ENCODE data around the gene TGFA.

Gene TGFA

GRCh38 chr2:70553584-70554337 lies at the start of gene TGFA:
TSS of gene TGFA (minus strand) at chr2:70553826. CDS start at chr2:70553767, 59 bp downstream.
- H3K9me3 Mint-ChIP-seq, result no peaks in the 10 kb centered on the region

DNA sequence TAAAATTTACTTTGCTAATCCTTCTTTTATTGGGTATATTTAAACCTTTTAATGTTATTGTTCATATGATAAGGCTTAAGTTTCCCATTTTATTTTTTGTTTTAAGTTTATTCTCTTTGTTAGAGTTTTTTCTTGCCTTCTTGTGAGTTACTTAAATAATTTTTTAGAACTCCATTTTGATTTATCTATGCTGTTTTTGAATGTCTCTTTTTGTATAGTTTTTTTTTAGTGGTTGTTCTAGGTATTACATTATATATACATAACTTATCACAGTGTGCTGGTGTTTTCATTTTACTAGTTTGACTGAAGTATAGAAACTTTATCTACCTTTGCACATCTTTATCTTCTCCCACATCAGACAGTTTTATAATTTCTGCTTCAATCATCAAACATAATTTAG lies 49.4 kb upstream of the TGFA start:
- Mint-ChIP-seq H3K27ac (no peak overlapping the region), H3K27me3 (ENCODE audit: low read depth) (peaks cover 45% of the 10 kb centered on the region), H3K4me1 (ENCODE audit: low read depth) (peaks cover 20% of the 10 kb centered on the region)

More at GRCh38 chr2:70553584-70554337, at the start of gene TGFA:
- Mint-ChIP-seq H3K4me3 (peak within 1 kb of the TSS; percentile 79), H3K36me3 (ENCODE audit: low read depth) (no peaks in the 10 kb centered on the region), H3K27ac (no peak within 1 kb of the TSS), H3K27me3 (ENCODE audit: low read depth) (peaks cover 67% of the 10 kb centered on the region), H3K4me1 (ENCODE audit: low read depth) (peaks cover 16% of the 10 kb centered on the region)
- peak; percentile 56 for DNase-seq (ENCODE audit: low spot score)

DNA sequence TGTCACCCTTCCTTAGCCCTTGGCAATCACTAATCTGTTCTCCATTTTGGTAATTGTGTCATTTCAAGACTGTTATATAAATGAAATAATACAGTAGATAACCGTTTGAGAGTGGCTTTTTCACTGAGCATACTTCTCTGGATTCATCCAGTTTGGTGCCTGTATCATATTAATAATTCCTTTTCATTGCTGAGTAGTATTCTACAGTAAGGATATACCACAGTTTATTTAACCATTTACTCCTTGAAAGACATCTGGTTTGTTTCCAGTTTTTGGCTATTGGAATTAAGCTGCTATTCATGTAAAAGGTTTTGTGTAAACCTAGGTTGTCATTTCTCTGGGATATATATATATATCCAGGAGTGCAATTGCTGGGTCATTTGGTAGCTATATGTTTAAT lies 44.6 kb upstream of the TGFA start:
- no peak for DNase-seq (ENCODE audit: low spot score)
- peaks cover 13% of the 10 kb centered on the region for H3K4me1 Mint-ChIP-seq (ENCODE audit: low read depth)
- H3K36me3 Mint-ChIP-seq (ENCODE audit: low read depth), result no peaks in the 10 kb centered on the region
- peaks cover 26% of the 10 kb centered on the region for H3K27me3 Mint-ChIP-seq (ENCODE audit: low read depth)
- H3K9me3 Mint-ChIP-seq, result no peaks in the 10 kb centered on the region
- H3K4me3 Mint-ChIP-seq, result no peak overlapping the region
- H3K27ac Mint-ChIP-seq, result no peak overlapping the region

More for the DNA sequence above, 49.4 kb upstream of the TGFA start:
- Mint-ChIP-seq H3K9me3 (no peaks in the 10 kb centered on the region), H3K36me3 (ENCODE audit: low read depth) (no peaks in the 10 kb centered on the region), H3K4me3 (no peak overlapping the region)
- DNase-seq (ENCODE audit: low spot score), result no peak

- Mint-ChIP-seq H3K4me1 (ENCODE audit: low read depth) (peaks cover under 1% of the 10 kb centered on the region), H3K36me3 (ENCODE audit: low read depth) (no peaks in the 10 kb centered on the region), H3K27ac (no peak overlapping the region), H3K27me3 (ENCODE audit: low read depth) (peaks cover 17% of the 10 kb centered on the region), H3K9me3 (no peaks in the 10 kb centered on the region), H3K4me3 (no peak overlapping the region)
- DNase-seq (ENCODE audit: low spot score), result no peak
Observed at GRCh38 chr2:70596739-70597138, 43.1 kb upstream of the TGFA start.

DNA sequence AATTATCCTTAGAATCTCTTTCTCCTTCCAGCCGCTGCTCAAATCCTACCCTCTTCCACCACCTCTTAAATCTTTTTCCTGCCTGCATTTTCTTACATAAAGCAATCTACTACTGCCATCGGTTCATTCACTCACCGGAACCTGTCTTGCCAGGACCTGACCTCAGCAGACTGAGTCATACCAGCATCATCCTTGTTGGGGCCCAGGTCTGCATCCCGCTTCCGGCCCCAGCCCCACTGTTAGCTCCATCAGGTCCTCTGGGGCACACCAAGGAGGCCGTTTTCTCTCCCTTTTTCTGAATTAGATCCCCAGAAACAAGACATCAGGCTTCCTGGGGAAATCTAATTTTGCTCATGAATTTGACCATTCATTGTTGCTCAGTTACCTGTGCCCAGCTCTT lies 42.7 kb upstream of the TGFA start:
- H3K4me3 Mint-ChIP-seq, result no peak overlapping the region
- no peak for DNase-seq (ENCODE audit: low spot score)
- peaks cover 17% of the 10 kb centered on the region for H3K27me3 Mint-ChIP-seq (ENCODE audit: low read depth)
- no peaks in the 10 kb centered on the region for H3K9me3 Mint-ChIP-seq
- no peaks in the 10 kb centered on the region for H3K36me3 Mint-ChIP-seq (ENCODE audit: low read depth)
- no peak overlapping the region for H3K27ac Mint-ChIP-seq
- no peaks in the 10 kb centered on the region for H3K4me1 Mint-ChIP-seq (ENCODE audit: low read depth)

- Mint-ChIP-seq H3K27me3 (ENCODE audit: low read depth) (peaks cover 8% of the 10 kb centered on the region), H3K4me1 (ENCODE audit: low read depth) (no peaks in the 10 kb centered on the region), H3K27ac (no peak overlapping the region), H3K4me3 (no peak overlapping the region), H3K9me3 (no peaks in the 10 kb centered on the region), H3K36me3 (ENCODE audit: low read depth) (no peaks in the 10 kb centered on the region)
- no peak for DNase-seq (ENCODE audit: low spot score)
Observed at GRCh38 chr2:70583091-70583490, 29.5 kb upstream of the TGFA start.

DNA sequence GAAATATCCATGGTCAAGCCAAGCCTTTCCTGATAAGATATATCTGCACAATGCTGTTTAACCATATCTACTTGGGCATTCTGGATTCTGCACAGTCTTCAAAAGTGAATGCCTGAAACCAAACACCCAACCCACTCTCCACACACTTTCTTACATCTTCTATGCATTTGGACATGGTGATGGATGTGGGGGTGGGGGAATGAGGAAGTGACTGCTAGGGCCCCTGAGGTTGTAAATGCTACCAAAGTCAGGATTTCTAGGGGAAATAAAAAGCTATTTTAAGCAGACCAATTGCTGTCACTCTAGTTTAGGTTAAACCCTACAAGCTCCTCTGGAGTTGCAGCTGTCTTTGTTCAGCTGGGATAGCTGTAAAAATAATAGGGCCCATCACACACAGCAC lies 26.7 kb upstream of the TGFA start:
- H3K4me1 Mint-ChIP-seq (ENCODE audit: low read depth), result no peaks in the 10 kb centered on the region
- no peaks in the 10 kb centered on the region for H3K36me3 Mint-ChIP-seq (ENCODE audit: low read depth)
- peaks cover 18% of the 10 kb centered on the region for H3K27me3 Mint-ChIP-seq (ENCODE audit: low read depth)
- H3K4me3 Mint-ChIP-seq, result no peak overlapping the region
- H3K27ac Mint-ChIP-seq, result no peak overlapping the region
- no peaks in the 10 kb centered on the region for H3K9me3 Mint-ChIP-seq
- DNase-seq (ENCODE audit: low spot score), result no peak

DNA sequence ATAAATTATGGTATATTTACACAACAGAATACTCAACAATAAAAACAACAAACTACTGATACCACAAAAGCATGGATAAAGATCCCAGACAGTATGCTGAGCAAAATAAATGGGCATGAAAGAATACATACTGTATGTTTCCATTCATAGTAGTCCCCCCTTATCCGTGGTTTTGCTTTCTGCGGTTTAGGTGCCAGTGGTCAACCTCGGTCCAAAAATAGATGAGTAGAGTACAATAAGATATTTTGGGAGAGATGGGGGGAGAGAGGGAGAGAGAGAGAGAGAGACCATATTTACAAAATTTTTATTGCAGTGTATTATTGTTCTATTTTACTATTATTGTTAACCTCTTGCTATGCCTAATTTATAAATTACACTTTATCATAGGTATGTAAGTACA lies 21.0 kb upstream of the TGFA start:
- no peak for DNase-seq (ENCODE audit: low spot score)
- Mint-ChIP-seq H3K9me3 (no peaks in the 10 kb centered on the region), H3K27me3 (ENCODE audit: low read depth) (peaks cover 30% of the 10 kb centered on the region), H3K4me3 (no peak overlapping the region), H3K4me1 (ENCODE audit: low read depth) (peaks cover 2% of the 10 kb centered on the region), H3K36me3 (ENCODE audit: low read depth) (no peaks in the 10 kb centered on the region), H3K27ac (no peak overlapping the region)

GRCh38 chr2:70574109-70574508 lies 20.5 kb upstream of the TGFA start:
- Mint-ChIP-seq H3K4me1 (ENCODE audit: low read depth) (peaks cover 2% of the 10 kb centered on the region), H3K9me3 (no peaks in the 10 kb centered on the region), H3K36me3 (ENCODE audit: low read depth) (no peaks in the 10 kb centered on the region), H3K27ac (no peak overlapping the region), H3K4me3 (no peak overlapping the region), H3K27me3 (ENCODE audit: low read depth) (peaks cover 30% of the 10 kb centered on the region)
- no peak for DNase-seq (ENCODE audit: low spot score)

DNA sequence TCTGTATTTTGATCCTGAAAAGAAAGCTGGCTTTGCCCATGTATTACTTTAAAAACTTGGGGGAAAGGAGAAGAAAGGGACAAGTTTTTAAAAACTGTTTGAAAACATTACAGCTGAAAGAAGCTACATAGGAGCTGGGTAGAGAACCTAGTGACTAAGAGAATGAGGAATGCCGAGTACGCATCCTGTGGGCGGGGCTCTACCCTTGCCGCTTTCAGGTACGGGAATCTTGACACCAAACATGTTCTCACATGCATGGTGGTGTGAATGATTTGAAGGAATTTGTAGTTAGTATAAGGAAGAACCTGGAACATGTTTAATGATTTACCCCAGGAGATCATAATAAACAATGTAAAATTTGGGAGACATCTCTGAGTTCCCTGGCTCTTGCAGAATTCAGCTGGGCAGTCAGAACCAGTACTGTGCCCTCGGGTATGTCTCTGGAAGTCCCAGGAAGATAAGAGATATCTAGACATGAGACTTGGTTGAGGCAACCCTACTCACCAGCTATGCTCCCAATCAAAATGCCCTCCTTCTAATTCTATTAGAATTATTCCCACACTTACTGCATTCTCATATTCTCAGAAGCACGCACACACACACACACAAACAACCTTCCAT lies 16.5 kb upstream of the TGFA start:
- Mint-ChIP-seq H3K27me3 (ENCODE audit: low read depth) (peaks cover 11% of the 10 kb centered on the region), H3K9me3 (no peaks in the 10 kb centered on the region), H3K4me3 (no peak overlapping the region), H3K4me1 (ENCODE audit: low read depth) (peaks cover 2% of the 10 kb centered on the region), H3K27ac (no peak overlapping the region), H3K36me3 (ENCODE audit: low read depth) (no peaks in the 10 kb centered on the region)
- no peak for DNase-seq (ENCODE audit: low spot score)

- H3K27ac Mint-ChIP-seq, result no peak overlapping the region
Observed at GRCh38 chr2:70569559-70569958, 15.9 kb upstream of the TGFA start.

GRCh38 chr2:70566906-70567305 lies 13.3 kb upstream of the TGFA start:
- H3K4me3 Mint-ChIP-seq, result no peak overlapping the region
- H3K27ac Mint-ChIP-seq, result no peak overlapping the region
- no peak for DNase-seq (ENCODE audit: low spot score)
- H3K36me3 Mint-ChIP-seq (ENCODE audit: low read depth), result no peaks in the 10 kb centered on the region
- peaks cover 7% of the 10 kb centered on the region for H3K27me3 Mint-ChIP-seq (ENCODE audit: low read depth)
- H3K9me3 Mint-ChIP-seq, result no peaks in the 10 kb centered on the region
- no peaks in the 10 kb centered on the region for H3K4me1 Mint-ChIP-seq (ENCODE audit: low read depth)

More at GRCh38 chr2:70569559-70569958, 15.9 kb upstream of the TGFA start:
- Mint-ChIP-seq H3K4me1 (ENCODE audit: low read depth) (peaks cover 2% of the 10 kb centered on the region), H3K36me3 (ENCODE audit: low read depth) (no peaks in the 10 kb centered on the region), H3K27me3 (ENCODE audit: low read depth) (peaks cover 11% of the 10 kb centered on the region), H3K4me3 (no peak overlapping the region), H3K9me3 (no peaks in the 10 kb centered on the region)
- DNase-seq (ENCODE audit: low spot score), result no peak

- H3K27me3 Mint-ChIP-seq (ENCODE audit: low read depth), result peaks cover 10% of the 10 kb centered on the region
Observed at GRCh38 chr2:70566464-70566863, 12.8 kb upstream of the TGFA start.

DNA sequence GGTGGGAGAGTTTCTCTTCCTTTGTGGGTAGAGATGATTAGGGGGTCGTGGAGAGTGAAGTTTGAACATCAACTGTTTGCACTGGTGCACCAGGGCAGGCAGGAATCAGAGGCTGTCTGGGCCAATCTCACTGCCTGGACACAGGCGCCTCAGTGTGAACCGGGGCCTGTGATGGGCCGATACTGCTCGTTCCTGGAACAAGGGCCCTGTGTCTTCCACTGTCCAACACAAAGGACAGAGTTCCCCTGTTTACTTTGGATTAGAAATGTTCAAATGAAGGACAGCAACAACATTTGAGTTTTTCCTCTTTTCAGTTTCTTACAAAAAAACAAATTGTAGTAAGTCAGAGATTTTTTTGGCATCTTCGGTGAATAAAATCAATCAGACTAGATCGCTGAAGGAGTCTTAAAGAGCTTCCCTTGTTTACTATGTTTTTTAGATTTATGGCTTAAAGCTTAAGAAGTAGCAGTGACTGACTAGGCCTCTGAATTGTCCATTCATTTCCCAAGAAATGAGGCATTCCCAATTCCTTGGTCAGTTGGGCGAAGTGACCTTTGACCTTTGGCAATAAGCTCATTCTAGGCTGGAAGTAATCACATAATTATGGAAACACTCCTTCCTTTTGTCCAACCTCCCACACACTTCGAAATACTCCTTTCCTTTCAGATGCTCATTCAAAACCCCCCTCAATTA lies 11.6 kb upstream of the TGFA start:
- no peak overlapping the region for H3K27ac Mint-ChIP-seq
- H3K36me3 Mint-ChIP-seq (ENCODE audit: low read depth), result no peaks in the 10 kb centered on the region
- H3K9me3 Mint-ChIP-seq, result no peaks in the 10 kb centered on the region
- H3K27me3 Mint-ChIP-seq (ENCODE audit: low read depth), result peaks cover 10% of the 10 kb centered on the region
- no peak overlapping the region for H3K4me3 Mint-ChIP-seq
- no peak for DNase-seq (ENCODE audit: low spot score)
- no peaks in the 10 kb centered on the region for H3K4me1 Mint-ChIP-seq (ENCODE audit: low read depth)

More at GRCh38 chr2:70566464-70566863, 12.8 kb upstream of the TGFA start:
- H3K4me1 Mint-ChIP-seq (ENCODE audit: low read depth), result no peaks in the 10 kb centered on the region
- no peak for DNase-seq (ENCODE audit: low spot score)
- no peak overlapping the region for H3K4me3 Mint-ChIP-seq
- H3K27ac Mint-ChIP-seq, result no peak overlapping the region
- no peaks in the 10 kb centered on the region for H3K36me3 Mint-ChIP-seq (ENCODE audit: low read depth)
- H3K9me3 Mint-ChIP-seq, result no peaks in the 10 kb centered on the region

Data from T-helper 2 cell treated with Interferon-gamma antibody and Interleukin-4, amounts not matched to agents 5 μg/mL and 100 μg/mL, for 36 hours (primary cell).